Gastroesophageal sphincter (tissue), 4 donors: ENCODE measurements around the gene MRO. TPM values are rescaled to one million over a fixed set of nuclear protein-coding genes. Genes with fewer than 3 reads are reported as not detected.

Experiments used
- ATAC-seq: fragments of 150-250 bp; one replicate; pipeline ENCODE4 v1.9.1; 2016; ENCODE audit warnings: mild to moderate bottlenecking, moderate library complexity
- H3K27ac ChIP-seq, 4 donors: fragments of 200-600 bp; sonication (generic) in 3 of 4; 1 replicate in 3 of 4; 2 replicates in 1 of 4; pipeline ENCODE4 v1.5.1; 2016 to 2019
- H3K27me3 ChIP-seq: fragments of 200-600 bp; sonication (generic); one replicate; pipeline ENCODE4 v1.5.1; 2019
- H3K36me3 ChIP-seq, 2 donors: fragments of 200-600 bp; sonication (generic); one replicate each; pipeline ENCODE4 v1.5.1; 2019; ENCODE audit warnings: control low read depth in 1 of 2
- H3K4me1 ChIP-seq, 3 donors: fragments of 200-600 bp; sonication (generic); 1 replicate in 2 of 3; 2 replicates in 1 of 3; pipeline ENCODE4 v1.5.1; 2016 to 2019; ENCODE audit warnings: control low read depth in 2 of 3
- H3K4me3 ChIP-seq, 2 donors: fragments of 200-600 bp; sonication (generic); one replicate each; pipeline ENCODE4 v1.5.1; 2019; ENCODE audit warnings: mild to moderate bottlenecking in 1 of 2, moderate library complexity in 1 of 2
- H3K9me3 ChIP-seq, 3 donors: fragments of 200-600 bp; sonication (generic); one replicate each; pipeline ENCODE4 v1.5.1; 2017 to 2019; ENCODE audit warnings: control low read depth in 2 of 3
- CTCF ChIP-seq, 4 experiments: fragments of 200-600 bp in 2 of 4; fragments of 450-650 bp in 2 of 4; sonication (generic) in 1 of 4; IDR thresholded peaks; one replicate each; pipeline ENCODE4 v1.5.1; 2017 to 2019; ENCODE audit warnings: antibody characterized with exemption in 4 of 4, mild to moderate bottlenecking in 2 of 4, moderate library complexity in 2 of 4
- EP300 ChIP-seq: sonication (generic); formaldehyde crosslinking; IDR thresholded peaks from one replicate; pipeline ENCODE4 v1.6.1; 2017; ENCODE audit warnings: antibody characterized with exemption, mild to moderate bottlenecking
- POLR2A ChIP-seq, 2 donors: fragments of 450-650 bp; IDR thresholded peaks; one replicate each; pipeline ENCODE4 v1.6.1; 2017; ENCODE audit warnings: antibody characterized with exemption in 2 of 2, mild to moderate bottlenecking in 2 of 2, moderate library complexity in 1 of 2
- POLR2AphosphoS5 ChIP-seq: sonication (generic); formaldehyde crosslinking; IDR thresholded peaks from one replicate; pipeline ENCODE4 v1.6.1; 2017; ENCODE audit warnings: antibody characterized with exemption
- WGBS, 2 donors: methylation state at CpG; one replicate each; pipeline ENCODE4 v1.1.5; 2018; ENCODE audit warnings: low coverage in 1 of 2; 5-methylcytosine and 5-hydroxymethylcytosine counted together
- total RNA-seq, 4 donors: library from RNA; depleted of rRNA; stranded (reverse); fragments of >200 nt; gene quantifications; one replicate each; pipeline ENCODE4 v1.1.0, GENCODE V29; 2016

Gene MRO
- total RNA-seq, 4 donors from 2014 or later: 0.16 to 0.94 (median 0.31) TPM; not detected in 1

DNA sequence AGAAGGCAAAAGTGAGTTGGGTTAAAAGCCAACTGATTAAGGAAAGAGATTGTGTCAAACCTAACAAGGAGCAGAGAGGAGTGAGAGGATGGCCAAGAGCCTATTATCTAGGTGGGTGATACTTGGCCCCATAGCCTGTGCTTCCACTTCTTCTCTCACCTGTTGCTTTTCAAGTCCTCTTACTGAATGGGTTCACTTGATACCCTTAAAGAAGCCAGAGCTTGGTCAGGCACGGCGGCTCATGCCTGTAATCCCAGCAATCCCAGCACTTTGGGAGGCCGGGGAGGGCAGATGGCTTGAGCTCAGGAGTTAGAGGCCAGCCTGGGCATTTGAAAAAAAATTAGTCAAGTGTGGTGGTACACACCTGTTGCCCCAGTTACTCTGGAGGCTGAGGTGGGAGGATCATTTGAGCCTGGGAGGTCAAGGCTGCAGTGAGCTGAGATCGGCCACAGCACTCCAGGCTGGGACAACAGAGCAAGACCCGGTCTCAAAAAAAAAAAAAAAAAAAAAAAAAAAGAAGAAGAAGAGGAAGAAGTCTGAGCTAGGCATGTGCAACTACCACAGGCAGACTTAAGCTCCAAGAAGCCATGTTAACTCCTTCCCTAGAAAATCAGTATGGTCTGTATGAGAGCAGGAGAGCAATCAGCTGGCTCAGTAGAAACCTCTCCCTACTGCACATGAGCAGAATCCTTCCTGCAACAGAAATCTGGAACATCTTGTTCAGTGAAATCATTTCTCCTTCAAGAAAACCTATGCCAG lies 30.7 kb upstream of the MRO start:
- no peak overlapping the region for H3K27ac ChIP-seq
- no peak for ATAC-seq
- 79% methylated on average over 4 of the region's 5 CpGs; no CpG with 5 or more reads in 1 of the 2 donors for WGBS, 2 donors

DNA sequence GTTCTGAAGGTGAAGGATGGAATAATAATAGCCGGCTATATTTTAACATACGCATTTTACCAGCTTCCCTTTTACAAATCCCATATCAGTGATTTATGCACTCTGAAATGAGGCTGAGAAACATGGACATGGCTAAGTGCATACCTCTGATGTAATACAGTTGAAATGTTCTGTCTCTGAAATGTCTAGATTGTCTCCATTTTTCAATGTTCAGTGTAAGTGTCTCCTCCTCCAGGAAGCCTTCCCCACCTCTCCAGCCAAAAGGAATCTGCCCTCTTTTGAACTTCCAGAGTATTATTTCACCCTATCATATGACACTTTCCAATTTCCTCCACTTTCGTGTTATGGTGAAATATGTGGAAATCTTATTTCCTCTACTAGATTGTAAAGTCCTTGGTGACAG lies 29.6 kb upstream of the MRO start:
- no peaks in the 10 kb centered on the region for H3K27me3 ChIP-seq

More for the DNA sequence above, 30.7 kb upstream of the MRO start:
- no peaks in the 10 kb centered on the region for H3K4me1 ChIP-seq
- H3K27me3 ChIP-seq: no peaks in the 10 kb centered on the region
- TF ChIP-seq POLR2AphosphoS5 (no peak), CTCF (IDR thresholded peaks at IDR 0.05) (no peak), EP300 (no peak), POLR2A (IDR thresholded peaks at IDR 0.05) (no peak)
- no peaks in the 10 kb centered on the region for H3K36me3 ChIP-seq
- no peaks in the 10 kb centered on the region for H3K9me3 ChIP-seq
- H3K4me3 ChIP-seq: no peak overlapping the region

GRCh38 chr18:50848991-50849390 lies 29.2 kb upstream of the MRO start:
- H3K27ac ChIP-seq: no peak overlapping the region
- no peaks in the 10 kb centered on the region for H3K4me1 ChIP-seq
- no peaks in the 10 kb centered on the region for H3K9me3 ChIP-seq
- no peak for ATAC-seq
- WGBS, 2 donors: 81 to 100% methylated on average over 1 of the region's 1 CpG
- no peak overlapping the region for H3K4me3 ChIP-seq
- no peaks in the 10 kb centered on the region for H3K36me3 ChIP-seq
- no peak for TF ChIP-seq EP300
- no peak for TF ChIP-seq CTCF (IDR thresholded peaks at IDR 0.05)
- no peak for TF ChIP-seq POLR2AphosphoS5
- TF ChIP-seq POLR2A (IDR thresholded peaks at IDR 0.05): no peak
- H3K27me3 ChIP-seq: no peaks in the 10 kb centered on the region

More for the DNA sequence above, 29.6 kb upstream of the MRO start:
- ATAC-seq: no peak
- Histone ChIP-seq H3K27ac (no peak overlapping the region), H3K9me3 (no peaks in the 10 kb centered on the region), H3K4me3 (no peak overlapping the region), H3K36me3 (no peaks in the 10 kb centered on the region), H3K4me1 (no peaks in the 10 kb centered on the region)
- TF ChIP-seq CTCF (IDR thresholded peaks at IDR 0.05) (no peak), POLR2A (IDR thresholded peaks at IDR 0.05) (no peak), EP300 (no peak), POLR2AphosphoS5 (no peak)
- WGBS, 2 donors: 55 to 85% methylated on average over 3 of the region's 3 CpGs

GRCh38 chr18:50848061-50848551 lies 28.3 kb upstream of the MRO start:
- Histone ChIP-seq H3K9me3 (no peaks in the 10 kb centered on the region), H3K27me3 (no peaks in the 10 kb centered on the region), H3K4me1 (no peaks in the 10 kb centered on the region), H3K36me3 (no peaks in the 10 kb centered on the region), H3K27ac (no peak overlapping the region), H3K4me3 (no peak overlapping the region)
- no peak for ATAC-seq
- 65 to 70% methylated on average over 2 to 6 of the region's 7 CpGs for WGBS, 2 donors
- TF ChIP-seq EP300: no peak
- no peak for TF ChIP-seq POLR2AphosphoS5
- TF ChIP-seq POLR2A (IDR thresholded peaks at IDR 0.05): no peak
- TF ChIP-seq CTCF (IDR thresholded peaks at IDR 0.05): no peak

GRCh38 chr18:50847192-50847591 lies 27.4 kb upstream of the MRO start:
- 83 to 85% methylated on average over 3 to 4 of the region's 4 CpGs for WGBS, 2 donors
- ATAC-seq: no peak
- Histone ChIP-seq H3K4me1 (no peaks in the 10 kb centered on the region), H3K36me3 (no peaks in the 10 kb centered on the region), H3K27ac (no peak overlapping the region), H3K27me3 (no peaks in the 10 kb centered on the region), H3K9me3 (no peaks in the 10 kb centered on the region), H3K4me3 (no peak overlapping the region)
- TF ChIP-seq POLR2AphosphoS5 (no peak), CTCF (IDR thresholded peaks at IDR 0.05) (no peak), EP300 (no peak), POLR2A (IDR thresholded peaks at IDR 0.05) (no peak)
